ENCODE data around the gene MOK.

Gene MOK

DNA sequence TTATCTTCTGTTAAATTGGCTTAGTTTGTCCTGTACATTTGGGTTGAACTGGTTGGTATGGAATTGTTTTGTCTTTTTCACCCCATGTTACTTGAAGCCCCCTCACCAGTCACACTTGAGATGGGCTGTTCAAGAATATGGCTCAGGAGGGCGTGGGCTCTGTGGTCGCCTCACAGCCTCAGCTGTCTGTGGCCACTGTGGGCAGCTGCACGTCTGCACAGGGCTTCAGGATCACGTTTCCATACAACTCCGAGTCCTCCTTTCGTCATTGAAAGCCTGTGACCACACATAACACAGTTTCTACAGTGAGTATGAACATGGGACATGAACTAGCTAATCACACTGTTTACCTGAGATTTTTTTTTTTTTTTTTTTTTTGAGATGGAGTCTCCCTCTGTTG, 81.3 kb downstream of the MOK start:
- DNase-seq = no peak

DNA sequence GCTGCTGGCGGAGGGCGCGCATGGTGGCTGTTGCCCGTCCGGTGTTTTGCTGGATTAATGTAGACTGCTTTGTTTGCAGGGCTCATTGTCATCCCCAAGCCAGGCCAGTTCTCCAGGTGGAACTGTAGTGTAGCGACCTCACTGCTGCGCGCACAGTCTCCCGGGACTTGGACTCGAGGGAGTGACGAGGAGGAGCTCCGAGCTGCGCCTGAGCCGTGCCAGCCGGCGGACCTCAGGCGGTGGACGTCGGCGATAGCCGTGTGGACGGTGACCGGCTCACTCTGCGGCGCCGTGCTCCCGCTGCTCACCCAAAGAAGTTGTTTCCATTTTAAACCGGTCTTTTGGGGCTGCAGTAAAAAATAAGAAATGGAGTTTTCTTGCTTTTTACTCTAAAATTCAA, 82.2 kb downstream of the MOK start:
- DNase-seq = no peak

DNA sequence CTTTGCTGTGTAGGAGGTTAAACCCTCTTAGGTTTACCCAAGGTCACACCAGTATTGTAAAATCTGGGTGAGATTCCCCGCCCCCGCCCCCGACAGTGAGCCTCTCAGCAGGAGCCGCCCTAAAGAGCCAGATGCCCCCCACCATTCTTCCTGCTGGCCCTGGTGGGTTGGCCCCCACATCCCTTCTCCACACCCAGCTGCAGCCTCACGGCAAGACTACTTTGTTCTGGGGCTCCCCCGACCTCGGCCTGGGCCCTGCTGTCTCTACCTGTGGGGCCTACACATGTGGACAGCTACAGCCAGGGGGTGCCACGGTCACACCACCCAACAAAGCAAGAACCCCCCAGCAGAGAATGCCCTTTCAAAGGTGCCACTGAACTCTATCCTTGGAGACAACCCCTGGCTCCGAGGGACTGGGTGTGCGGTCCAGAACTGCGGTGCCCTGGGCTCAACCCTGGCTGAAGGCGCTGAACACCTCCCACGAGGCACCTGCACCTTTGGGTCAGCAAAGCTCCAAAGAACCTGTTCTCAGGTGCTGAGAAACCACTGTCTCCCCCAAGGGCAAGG, 82.9 kb downstream of the MOK start:
- no peak for DNase-seq

DNA sequence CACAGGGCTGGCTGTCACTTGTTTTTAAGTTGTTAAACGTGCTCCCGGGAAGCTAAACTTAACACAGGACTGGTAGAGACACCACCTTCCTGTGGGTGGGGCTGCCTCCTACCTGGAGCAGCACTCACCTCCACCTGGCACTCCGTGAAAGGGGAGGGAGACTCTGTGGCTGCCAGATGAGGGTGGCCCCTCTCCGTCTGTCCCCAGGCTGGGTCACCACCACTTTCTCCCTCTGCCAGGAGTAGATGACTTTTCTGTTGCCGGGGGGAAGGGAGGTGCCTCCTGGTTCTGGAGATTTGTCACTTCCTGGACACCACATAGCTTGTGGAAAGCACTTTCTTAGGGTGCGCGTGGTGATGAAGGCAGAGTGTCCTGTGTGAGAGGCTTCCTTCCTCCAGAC, 83.9 kb downstream of the MOK start:
- no peak for DNase-seq

DNA sequence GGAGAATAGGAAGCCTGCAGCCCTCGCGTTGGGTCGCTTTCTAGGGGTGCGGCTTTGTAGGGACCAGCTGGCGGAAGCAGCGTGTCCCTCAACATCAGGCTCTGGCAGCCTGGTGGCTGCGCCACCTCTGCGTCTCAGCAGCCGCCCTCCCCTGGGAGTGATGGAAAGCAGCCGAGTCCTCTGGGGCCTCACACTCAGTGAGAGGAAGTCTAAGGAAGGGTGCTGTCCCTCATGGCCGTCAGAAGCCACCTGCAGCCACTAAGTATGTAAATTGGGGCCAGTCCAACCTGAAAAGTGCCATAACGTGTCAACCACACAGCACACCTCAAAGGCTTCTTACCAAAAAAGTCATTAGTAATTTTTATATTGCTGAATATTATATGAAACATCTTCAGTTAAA, 84.9 kb downstream of the MOK start:
- DNase-seq = no peak

DNA sequence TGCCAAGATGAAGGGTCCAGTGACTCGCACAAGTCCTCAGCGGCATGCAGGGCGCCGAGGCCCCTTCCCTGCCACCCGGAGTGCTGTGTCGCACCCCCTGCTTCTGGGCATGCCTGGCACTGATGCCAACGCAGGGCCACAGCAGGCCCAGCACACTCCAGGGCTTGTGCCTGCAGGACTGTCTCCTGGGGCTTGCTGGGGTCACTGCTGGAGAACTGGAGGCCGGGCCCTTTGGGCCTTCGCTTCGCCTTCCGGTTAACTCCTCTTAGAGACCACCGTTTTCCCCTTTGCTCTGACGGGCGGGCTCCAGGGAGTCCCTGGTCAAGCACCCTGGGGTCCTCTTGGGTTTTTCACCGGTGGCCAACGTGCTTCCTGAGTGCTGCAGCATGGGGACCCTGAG, 85.6 kb downstream of the MOK start:
- no peak for DNase-seq

DNA sequence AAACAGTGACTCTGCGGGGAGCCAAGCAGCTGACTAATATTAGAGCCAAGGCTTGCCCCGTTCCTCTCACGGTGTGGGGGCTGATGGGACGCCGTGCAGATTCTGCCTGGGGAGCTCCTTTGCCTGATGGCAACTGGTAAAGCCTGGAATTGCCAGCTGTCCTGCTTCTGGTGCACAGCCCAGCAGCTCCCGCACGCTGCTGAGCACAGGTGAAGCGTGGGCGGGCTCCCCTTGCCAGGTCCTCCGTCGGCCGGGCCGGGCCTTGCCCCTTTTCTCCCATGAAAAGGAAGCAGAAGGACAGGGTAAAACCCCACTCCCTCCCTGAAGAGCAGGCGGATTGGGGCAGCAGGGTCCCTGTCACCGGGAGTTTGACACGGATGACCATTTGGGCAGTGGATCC, 86.3 kb downstream of the MOK start:
- no peak for DNase-seq

DNA sequence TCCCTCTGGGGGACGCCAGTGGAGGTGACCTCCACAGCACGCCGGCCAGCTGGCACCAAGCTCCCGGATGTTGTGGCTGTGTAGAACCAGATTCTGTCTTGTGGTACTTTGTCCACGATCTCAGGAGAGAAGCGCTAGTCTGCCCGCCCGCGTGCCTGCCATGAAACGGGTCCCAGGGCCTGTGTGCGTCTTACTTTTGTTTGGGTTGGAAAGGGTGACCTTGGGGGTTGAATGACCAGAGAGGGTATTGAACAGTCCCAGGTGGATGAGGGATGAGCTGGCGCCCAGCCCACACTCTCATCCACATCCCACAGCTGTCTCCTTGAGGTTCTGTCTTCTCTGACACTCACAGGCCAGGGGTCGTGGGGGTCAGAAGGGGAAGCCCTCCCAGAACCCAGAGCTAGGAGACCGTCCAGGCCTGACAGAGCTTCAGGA, 87.0 kb downstream of the MOK start:
- no peak for DNase-seq

DNA sequence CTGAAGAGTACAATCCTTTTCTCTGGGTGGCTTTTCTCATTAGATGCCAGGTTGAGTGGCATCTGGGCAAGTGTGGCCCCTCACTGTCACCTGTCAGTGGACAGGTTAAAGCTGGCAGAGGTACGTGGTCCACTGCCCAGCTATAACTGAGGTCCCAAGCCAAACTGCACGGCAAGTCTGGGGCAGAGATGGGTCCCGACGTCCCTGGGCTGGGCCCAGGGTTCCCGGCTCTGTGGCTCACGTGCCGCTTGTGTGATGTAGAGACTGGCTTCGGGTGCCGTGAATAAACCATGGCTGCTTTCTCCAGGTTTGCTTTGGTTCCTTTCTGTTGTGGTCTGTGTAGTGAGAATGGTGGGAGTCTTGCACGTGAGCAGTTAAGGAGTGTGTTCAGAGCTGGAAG, 87.6 kb downstream of the MOK start:
- no peak for DNase-seq

DNA sequence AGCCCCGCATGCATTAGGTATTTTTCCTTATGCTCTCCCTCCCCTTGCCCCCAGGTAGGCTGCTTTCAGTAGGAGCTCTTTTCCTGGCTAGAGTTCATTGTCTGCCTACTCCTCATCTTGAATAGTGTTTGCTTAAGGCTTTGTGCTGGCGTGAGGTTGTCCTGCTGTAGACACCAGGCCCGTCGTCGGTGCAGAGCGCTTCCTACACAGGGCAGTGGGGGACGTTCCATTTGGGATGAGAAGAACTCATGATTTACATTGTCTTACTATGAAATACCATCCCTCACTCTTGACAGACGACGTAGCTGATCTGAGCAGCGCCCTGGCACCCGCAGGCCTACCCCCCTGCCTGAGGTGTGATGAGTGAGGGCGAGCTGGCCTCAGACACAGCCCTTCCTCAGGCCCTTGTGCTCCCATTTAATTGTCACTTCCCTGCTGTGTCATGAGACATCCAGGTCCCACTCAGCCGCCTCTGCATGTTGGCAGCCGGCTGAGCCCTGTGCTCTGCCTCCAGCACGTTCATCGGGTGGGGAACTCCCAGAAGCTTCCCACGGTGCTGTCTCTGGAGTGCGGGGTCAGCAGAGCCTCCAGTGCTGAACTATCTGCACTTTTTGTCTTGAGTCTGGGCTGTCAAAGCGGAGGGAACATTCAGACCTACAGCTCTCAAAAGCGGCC, 89.3 kb downstream of the MOK start:
- no peak for DNase-seq

DNA sequence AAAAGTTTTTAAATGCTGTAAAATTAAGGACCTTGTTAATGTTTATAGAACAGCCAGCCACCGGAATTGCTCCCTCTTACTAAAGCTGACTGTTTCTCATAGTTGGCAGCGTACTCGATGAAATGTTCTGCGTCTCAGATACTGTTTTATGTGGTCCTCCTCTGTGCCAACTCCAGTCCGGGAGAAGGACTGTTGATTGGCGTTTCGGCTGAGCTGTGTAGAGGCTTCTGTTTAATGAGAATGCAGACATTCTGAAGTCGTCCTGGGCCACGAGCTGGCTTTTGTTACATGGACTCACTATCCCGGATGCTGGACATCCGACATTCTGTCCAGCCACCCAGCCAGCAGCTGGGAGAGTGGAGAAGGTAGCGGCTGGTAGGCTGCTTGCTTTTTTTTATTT, 89.9 kb downstream of the MOK start:
- DNase-seq = peak; percentile 10

DNA sequence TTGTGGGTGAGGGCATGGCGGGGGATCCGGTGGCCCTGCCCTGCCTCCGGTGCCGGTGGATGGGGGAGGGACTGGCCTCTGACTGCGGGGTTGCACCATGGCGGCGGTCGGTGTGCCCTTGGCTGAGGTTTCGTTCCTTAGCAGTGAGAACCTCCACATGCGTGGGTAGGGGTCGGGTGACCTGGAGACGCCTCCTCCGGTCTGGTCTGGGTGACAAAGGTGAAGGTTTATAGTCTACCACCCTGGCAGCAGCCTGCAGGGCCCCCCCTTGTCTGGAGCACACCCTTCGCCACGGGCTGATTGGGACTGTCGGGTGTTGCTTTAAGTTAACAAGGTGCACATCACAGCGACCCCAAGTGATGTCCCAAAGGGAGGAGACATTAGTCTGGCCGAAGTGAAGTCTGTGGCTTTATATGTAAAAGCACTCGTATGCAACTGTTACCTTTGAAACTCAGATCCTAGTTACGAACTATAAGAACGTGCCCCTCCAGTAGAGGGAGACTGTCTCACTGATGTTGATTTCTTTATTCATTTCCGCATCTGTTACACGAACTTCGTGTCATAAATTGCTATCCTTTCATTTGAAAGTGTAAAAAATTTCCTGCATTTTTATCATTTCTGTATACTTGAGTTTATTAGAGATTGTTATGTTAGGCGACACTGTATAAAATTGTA, 90.8 kb downstream of the MOK start:
- DNase-seq = no peak

DNA sequence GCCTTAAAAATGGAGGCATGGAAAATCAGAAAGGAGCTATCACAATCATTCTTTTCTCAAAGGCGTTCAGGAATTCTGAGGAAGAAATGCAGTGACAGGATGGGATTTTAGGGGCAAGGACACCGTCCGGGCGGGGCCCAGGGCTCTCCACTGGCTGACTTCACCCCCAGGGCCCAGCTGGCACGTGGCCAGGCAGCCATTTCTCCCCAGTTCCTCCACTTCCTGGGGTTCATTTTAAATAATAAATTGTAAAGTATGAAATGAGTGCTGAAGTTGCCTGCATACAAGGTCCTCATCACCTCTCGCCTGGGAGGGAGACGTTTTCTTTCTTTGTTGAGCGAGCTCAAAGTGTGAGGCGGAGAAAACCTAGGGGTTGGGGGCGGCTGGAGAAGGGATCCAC, 91.5 kb downstream of the MOK start:
- DNase-seq = no peak

DNA sequence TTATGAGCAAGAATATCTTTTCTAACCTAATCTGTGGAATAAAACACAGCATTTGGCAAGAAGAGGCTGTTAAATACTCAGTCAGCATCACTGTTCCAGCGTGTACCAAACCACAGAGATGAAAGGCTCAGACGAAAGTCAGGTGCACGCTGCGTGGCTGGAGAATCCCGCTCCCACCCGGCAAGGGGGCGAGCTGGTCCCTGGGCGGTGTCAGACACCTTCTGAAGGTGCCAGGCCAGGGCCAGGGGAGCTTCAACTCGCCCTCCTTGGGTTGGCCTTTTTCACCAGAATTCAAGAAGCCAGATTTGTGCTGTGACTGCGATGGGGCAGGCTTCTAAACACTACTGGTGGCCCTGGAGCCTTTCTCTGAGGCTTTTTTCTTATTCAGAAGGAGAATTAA, 92.1 kb downstream of the MOK start:
- DNase-seq = no peak

DNA sequence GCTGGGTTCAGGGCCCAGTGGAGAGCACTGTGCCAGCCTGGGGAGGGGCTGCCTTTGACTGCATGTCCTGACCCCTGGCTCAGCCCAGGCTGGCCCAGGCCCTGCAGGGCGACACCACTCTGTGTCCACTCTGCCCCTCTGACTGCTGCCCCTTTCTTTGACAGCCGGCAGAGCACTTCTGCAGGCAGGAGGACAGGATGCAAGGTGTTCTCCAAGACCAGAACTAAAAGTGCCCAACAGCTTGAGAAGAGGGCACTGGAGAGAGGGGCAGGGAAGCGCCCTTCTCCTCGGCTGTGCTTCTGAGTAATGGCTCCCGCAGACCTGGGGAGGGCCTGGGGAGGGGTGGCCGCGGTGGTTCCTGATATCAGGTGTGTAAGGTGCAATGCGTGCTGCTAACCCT, 92.6 kb downstream of the MOK start:
- no peak for DNase-seq

DNA sequence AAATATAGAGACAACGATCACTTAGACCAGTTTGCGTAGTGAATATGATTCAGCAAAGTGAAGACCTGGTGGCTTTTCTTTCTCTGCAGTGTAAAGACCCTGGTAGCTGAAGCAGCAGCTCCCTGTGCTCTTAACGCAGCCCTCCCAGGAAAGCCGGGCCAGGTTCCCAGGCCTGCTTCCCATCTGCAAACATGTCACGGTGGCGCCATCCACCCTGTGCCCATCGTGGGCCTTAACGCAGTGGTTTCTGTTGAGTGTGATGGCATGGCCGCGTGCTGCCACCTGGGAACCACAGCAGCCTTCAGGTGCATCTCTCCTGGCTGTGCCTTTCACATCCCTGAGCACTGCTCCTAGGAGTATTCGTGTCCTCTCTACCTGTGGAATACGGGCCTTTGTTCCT, 93.7 kb downstream of the MOK start:
- no peak for DNase-seq

DNA sequence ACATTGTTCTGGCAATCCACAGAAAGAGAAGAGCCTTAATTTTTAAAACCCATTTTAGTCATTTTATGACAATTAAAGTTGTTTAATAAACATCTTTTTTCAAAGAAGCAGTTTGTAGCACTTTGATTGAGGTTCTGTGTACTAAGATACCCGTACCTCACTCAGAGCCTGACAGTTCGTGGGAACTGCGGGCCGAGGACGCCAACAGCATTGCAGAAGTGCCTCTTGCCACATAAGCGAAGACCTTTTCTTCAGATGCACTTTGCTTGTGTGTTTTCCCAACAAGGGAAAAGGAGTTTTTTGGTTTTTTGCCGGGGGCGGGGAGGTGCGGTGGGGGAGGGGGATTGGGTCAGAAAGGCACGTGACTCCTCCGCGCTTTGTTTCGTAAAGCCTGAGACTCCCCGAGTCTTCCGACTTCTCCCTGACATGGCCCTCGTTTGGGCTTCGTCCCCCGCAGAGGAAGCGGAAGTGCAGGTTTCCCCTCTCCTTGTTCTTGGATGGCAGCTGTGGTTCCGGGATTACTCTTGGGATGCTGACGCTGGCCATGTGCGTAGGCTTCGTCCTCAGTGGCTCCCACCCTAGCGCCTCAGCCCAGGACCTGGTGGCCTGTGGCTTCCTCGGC, 94.4 kb downstream of the MOK start:
- DNase-seq = no peak

DNA sequence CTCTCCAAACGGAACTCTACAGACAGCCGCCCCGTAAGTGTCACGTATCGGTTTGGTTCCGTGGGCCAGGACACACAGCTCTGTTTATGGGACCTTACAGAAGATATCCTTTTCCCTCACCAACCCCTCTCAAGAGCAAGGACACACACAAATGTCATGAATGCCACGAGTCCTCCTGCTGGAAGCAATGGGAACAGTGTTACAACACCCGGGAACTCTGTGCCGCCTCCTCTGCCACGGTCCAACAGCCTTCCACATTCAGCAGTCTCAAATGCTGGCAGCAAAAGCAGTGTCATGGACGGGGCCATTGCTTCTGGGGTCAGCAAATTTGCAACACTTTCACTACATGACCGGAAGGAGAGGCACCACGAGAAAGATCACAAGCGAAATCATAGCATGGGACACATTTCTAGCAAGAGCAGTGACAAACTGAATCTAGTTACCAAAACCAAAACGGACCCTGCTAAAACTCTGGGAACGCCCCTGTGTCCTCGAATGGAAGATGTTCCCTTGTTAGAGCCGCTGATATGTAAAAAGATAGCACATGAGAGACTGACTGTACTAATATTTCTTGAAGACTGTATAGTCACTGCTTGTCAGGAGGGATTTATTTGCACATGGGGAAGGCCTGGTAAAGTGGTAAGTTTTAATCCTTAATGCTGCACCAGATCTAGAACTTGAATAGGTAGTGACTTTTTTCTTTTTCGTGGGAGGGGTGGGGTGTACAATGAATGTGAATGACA, 95.6 kb downstream of the MOK start:
- peak; percentile 4 for DNase-seq

DNA sequence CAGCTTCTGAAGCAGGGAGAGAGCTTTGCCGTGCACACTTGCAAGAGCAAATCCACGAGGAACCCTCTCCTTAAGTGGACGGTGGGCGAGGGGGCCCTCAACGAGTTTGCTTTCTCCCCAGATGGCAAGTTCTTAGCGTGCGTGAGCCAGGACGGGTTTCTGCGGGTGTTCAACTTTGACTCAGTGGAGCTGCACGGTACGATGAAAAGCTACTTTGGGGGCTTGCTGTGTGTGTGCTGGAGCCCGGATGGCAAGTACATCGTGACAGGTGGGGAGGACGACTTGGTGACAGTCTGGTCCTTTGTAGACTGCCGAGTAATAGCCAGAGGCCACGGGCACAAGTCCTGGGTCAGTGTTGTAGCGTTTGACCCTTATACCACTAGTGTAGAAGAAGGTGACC, 96.2 kb downstream of the MOK start:
- no peak for DNase-seq

DNA sequence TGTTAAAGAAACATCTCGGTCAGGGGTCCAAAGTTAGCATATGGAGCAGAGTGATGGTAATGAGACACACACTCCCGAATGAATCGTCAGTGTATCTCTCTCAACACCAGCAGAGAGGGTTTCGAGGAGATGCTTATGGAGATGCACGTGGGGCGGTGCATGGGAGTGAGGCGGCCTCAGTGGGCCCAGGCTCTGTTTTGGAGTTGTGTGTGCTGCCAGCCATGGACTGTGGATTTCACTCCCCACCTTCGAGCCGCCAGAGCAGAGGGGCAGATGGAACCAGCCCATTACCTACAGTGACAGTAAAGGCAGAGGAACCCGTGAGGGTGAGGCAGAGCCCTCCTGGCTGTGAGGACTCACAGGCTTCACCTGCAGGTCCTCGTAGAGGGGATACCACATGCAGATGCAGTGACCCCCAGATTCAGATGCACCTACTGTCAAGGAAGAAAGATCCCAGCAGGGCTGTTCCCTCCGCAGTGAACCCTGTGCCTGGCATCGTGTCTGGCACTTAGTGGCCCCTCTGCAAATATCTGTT, 97.1 kb downstream of the MOK start:
- DNase-seq = no peak

DNA sequence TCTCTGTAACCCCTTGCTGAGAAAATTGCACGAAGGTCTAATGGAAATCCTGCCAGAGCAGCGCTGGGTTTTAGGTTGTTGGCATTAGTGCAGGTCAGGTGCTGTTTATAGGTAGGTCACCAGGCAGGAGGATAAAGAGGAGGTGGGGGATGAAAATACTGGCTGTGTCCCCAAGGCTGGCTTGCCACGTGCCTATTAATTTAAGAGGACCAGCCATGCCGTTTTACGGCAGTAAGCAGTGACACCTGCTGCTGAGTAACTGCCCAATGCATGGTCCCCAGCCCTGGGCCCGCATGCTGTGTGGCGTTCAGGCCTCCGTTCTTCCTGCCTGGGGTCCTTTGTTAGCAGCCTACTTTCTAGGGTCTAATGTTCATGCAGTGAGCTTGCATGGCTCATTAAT, 98.0 kb downstream of the MOK start:
- DNase-seq = no peak

DNA sequence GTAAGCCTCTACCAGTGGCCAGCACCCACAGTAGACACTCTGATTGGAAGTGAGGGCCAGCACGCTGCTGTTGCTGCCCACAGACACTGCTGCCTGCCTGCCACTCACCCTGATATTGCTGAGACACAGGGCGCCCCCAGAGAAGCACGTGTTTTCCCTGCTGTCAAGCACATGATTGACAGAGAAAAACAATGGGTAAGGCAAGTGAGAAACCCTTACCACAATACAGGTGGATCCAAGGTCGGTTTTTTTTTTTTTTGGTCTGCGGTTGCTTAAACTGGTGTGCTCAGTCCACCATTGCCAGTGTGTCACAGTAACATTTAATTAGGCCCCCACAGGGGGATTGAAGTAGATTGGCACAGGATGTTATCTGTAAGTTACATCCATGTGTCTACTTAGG, 99.4 kb downstream of the MOK start:
- DNase-seq = no peak

DNA sequence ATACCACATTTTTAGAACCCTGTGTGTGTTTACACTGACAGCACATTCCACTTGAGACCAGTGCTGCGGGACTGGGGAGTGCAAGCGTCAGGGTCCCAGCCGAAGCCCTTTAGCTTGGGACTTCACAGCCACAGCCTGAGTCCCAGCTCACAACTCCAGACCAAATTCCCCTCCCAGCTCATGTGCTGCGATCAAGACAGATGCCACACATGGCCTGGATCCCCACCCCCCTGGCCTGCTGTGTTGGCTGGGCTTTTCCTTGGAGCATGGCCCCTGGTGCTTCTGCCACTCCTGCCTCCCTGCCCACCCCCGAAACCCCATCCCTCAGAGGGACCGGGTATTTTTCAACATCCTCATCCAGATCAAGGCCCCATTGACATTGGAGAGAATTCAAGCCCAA, 101.6 kb downstream of the MOK start:
- DNase-seq = no peak

All from fibroblast of skin of abdomen (primary cell).